Measurements from ENCODE around the gene MPPED2. TPM values are rescaled to one million over a fixed set of nuclear protein-coding genes. Genes with fewer than 3 reads are reported as not detected.

Gene MPPED2
- total RNA-seq, 4 donors from 2014 or later, result 1.4 to 17.9 (median 5.3) TPM

- Histone ChIP-seq H3K4me3 (no peak overlapping the region), H3K27ac (no peak overlapping the region), H3K4me1 (no peaks in the 10 kb centered on the region), H3K27me3 (no peaks in the 10 kb centered on the region), H3K9me3 (no peaks in the 10 kb centered on the region), H3K36me3 (no peaks in the 10 kb centered on the region)
- 58 to 83% methylated on average over 2 of the region's 2 CpGs for WGBS, 2 donors (ENCODE audit: low coverage in 1 of 2)
- TF ChIP-seq POLR2AphosphoS5 (IDR thresholded peaks at IDR 0.05), result no peak
- TF ChIP-seq CTCF (IDR thresholded peaks at IDR 0.05), result no peak
- TF ChIP-seq POLR2A (IDR thresholded peaks at IDR 0.05), result no peak
- TF ChIP-seq EP300 (IDR thresholded peaks at IDR 0.05), result no peak
- ATAC-seq, result no peak
Observed at GRCh38 chr11:30381879-30382278, 204.3 kb downstream of the MPPED2 start.

GRCh38 chr11:30380846-30381245, 205.3 kb downstream of the MPPED2 start:
- H3K27me3 ChIP-seq, result no peaks in the 10 kb centered on the region
- no peaks in the 10 kb centered on the region for H3K36me3 ChIP-seq
- H3K4me1 ChIP-seq, result no peaks in the 10 kb centered on the region
- TF ChIP-seq CTCF (IDR thresholded peaks at IDR 0.05) (no peak), EP300 (IDR thresholded peaks at IDR 0.05) (no peak)
- H3K9me3 ChIP-seq, result no peaks in the 10 kb centered on the region
- no peak for ATAC-seq
- H3K4me3 ChIP-seq, result no peak overlapping the region
- no peak overlapping the region for H3K27ac ChIP-seq

GRCh38 chr11:30377347-30377746, 208.8 kb downstream of the MPPED2 start:
- H3K4me3 ChIP-seq, result no peak overlapping the region
- no peaks in the 10 kb centered on the region for H3K4me1 ChIP-seq
- no peaks in the 10 kb centered on the region for H3K27me3 ChIP-seq
- 78 to 94% methylated on average over 2 of the region's 2 CpGs for WGBS, 2 donors (ENCODE audit: low coverage in 1 of 2)
- no peak overlapping the region for H3K27ac ChIP-seq
- no peak for TF ChIP-seq POLR2AphosphoS5 (IDR thresholded peaks at IDR 0.05)
- no peak for TF ChIP-seq POLR2A (IDR thresholded peaks at IDR 0.05)
- no peak for TF ChIP-seq CTCF (IDR thresholded peaks at IDR 0.05)
- TF ChIP-seq EP300 (IDR thresholded peaks at IDR 0.05), result no peak
- ATAC-seq, result no peak
- no peaks in the 10 kb centered on the region for H3K36me3 ChIP-seq
- H3K9me3 ChIP-seq, result no peaks in the 10 kb centered on the region

GRCh38 chr11:30370164-30370563, 216.0 kb downstream of the MPPED2 start:
- no peaks in the 10 kb centered on the region for H3K4me1 ChIP-seq
- H3K9me3 ChIP-seq, result no peaks in the 10 kb centered on the region
- no peak for ATAC-seq
- H3K36me3 ChIP-seq, result no peaks in the 10 kb centered on the region
- no peak overlapping the region for H3K4me3 ChIP-seq
- no peak overlapping the region for H3K27ac ChIP-seq
- 95 to 100% methylated on average over 1 of the region's 1 CpG for WGBS, 2 donors (ENCODE audit: low coverage in 1 of 2)
- no peak for TF ChIP-seq EP300 (IDR thresholded peaks at IDR 0.05)
- no peak for TF ChIP-seq POLR2AphosphoS5 (IDR thresholded peaks at IDR 0.05)
- no peak for TF ChIP-seq CTCF (IDR thresholded peaks at IDR 0.05)
- no peak for TF ChIP-seq POLR2A (IDR thresholded peaks at IDR 0.05)
- H3K27me3 ChIP-seq, result no peaks in the 10 kb centered on the region

GRCh38 chr11:30368394-30368793, 217.8 kb downstream of the MPPED2 start:
- no peak overlapping the region for H3K4me3 ChIP-seq
- ATAC-seq, result no peak
- H3K27me3 ChIP-seq, result no peaks in the 10 kb centered on the region
- H3K36me3 ChIP-seq, result no peaks in the 10 kb centered on the region
- no peak overlapping the region for H3K27ac ChIP-seq
- WGBS, 2 donors (ENCODE audit: low coverage in 1 of 2), result 82 to 95% methylated on average over 4 of the region's 4 CpGs
- TF ChIP-seq EP300 (IDR thresholded peaks at IDR 0.05), result no peak
- no peak for TF ChIP-seq POLR2A (IDR thresholded peaks at IDR 0.05)
- no peak for TF ChIP-seq CTCF (IDR thresholded peaks at IDR 0.05)
- TF ChIP-seq POLR2AphosphoS5 (IDR thresholded peaks at IDR 0.05), result no peak
- peaks cover 0 to 12% (median 0%) of the 10 kb centered on the region in 3 donors for H3K4me1 ChIP-seq
- no peaks in the 10 kb centered on the region for H3K9me3 ChIP-seq
